SK-N-SH treated with all-trans-retinoic acid at 6 μM for 48 hours (cell line): ENCODE measurements around the gene ARF3.
A peak's percentile ranks its signal among the peaks of the same experiment; 100 is the strongest.

Source experiments
- ATAC-seq: fragments of 200-7000 bp; cut with Tn5 transposase; 3 replicates; pipeline ENCODE4 v1.9.1; 2020; ENCODE audit warnings: mild to moderate bottlenecking, moderate library complexity
- ARNTL ChIP-seq: fragments of 450-650 bp; formaldehyde crosslinking; IDR thresholded peaks from 2 replicates; pipeline ENCODE4 v1.5.0; 2020; ENCODE audit warnings: low read depth, mild to moderate bottlenecking, moderate library complexity, borderline replicate concordance
- BACH2 ChIP-seq: fragments of 250-450 bp; sonication (Bioruptor Pico); IDR thresholded peaks from 2 replicates; pipeline ENCODE4 v1.9.0; 2021; ENCODE audit warnings: mild to moderate bottlenecking, borderline replicate concordance
- CREB5 ChIP-seq: fragments of 250-450 bp; sonication (Bioruptor Pico); IDR thresholded peaks from 2 replicates; pipeline ENCODE4 v1.5.1; 2020; ENCODE audit warnings: low read depth, mild to moderate bottlenecking, moderate library complexity
- CSDC2 ChIP-seq: fragments of 250-450 bp; sonication (Bioruptor Pico); IDR thresholded peaks from 2 replicates; pipeline ENCODE4 v1.5.0; 2020; ENCODE audit warnings: mild to moderate bottlenecking, moderate library complexity
- ESRRG ChIP-seq: fragments of 250-450 bp; sonication (Bioruptor Pico); IDR thresholded peaks from 2 replicates; pipeline ENCODE4 v1.6.1; 2021; ENCODE audit warnings: mild to moderate bottlenecking
- ISL1 ChIP-seq: fragments of 250-450 bp; sonication (Bioruptor Pico); IDR thresholded peaks from 2 replicates; pipeline ENCODE4 v2.1.2; 2022; ENCODE audit warnings: mild to moderate bottlenecking, moderate library complexity
- OSR1 ChIP-seq: fragments of 250-450 bp; sonication (Bioruptor Pico); IDR thresholded peaks from 2 replicates; pipeline ENCODE4 v1.8.0; 2022; ENCODE audit warnings: moderate library complexity, mild to moderate bottlenecking, inconsistent platforms
- POU6F1 ChIP-seq: fragments of 250-450 bp; sonication (Bioruptor Pico); IDR thresholded peaks from 2 replicates; pipeline ENCODE4 v1.8.0; 2021; ENCODE audit warnings: low read depth, mild to moderate bottlenecking, moderate library complexity, borderline replicate concordance
- PPARA ChIP-seq: fragments of 250-450 bp; sonication (Bioruptor Pico); IDR thresholded peaks from 2 replicates; pipeline ENCODE4 v1.5.0; 2020; ENCODE audit warnings: mild to moderate bottlenecking, borderline replicate concordance
- RARB ChIP-seq: fragments of 250-450 bp; sonication (Bioruptor Pico); IDR thresholded peaks from 2 replicates; pipeline ENCODE4 v1.8.0; 2021; ENCODE audit warnings: mild to moderate bottlenecking, moderate library complexity
- SNAI2 ChIP-seq: fragments of 250-450 bp; sonication (Bioruptor Pico); IDR thresholded peaks from 2 replicates; pipeline ENCODE4 v1.5.0; 2020; ENCODE audit warnings: mild to moderate bottlenecking, moderate library complexity
- TCF4 ChIP-seq: fragments of 250-450 bp; sonication (Bioruptor Pico); IDR thresholded peaks from 2 replicates; pipeline ENCODE4 v1.8.0; 2021; ENCODE audit warnings: mild to moderate bottlenecking, moderate library complexity, borderline replicate concordance
- ZC3H10 ChIP-seq: fragments of 250-450 bp; sonication (Bioruptor Pico); IDR thresholded peaks from 2 replicates; pipeline ENCODE4 v1.5.1; 2021; ENCODE audit warnings: mild to moderate bottlenecking, moderate library complexity
- ZFP3 ChIP-seq: fragments of 250-450 bp; sonication (Bioruptor Pico); IDR thresholded peaks from 2 replicates; pipeline ENCODE4 v1.5.0; 2020; ENCODE audit warnings: mild to moderate bottlenecking, moderate library complexity
- ZFP30 ChIP-seq: fragments of 450-650 bp; formaldehyde crosslinking; IDR thresholded peaks from 2 replicates; pipeline ENCODE4 v1.5.0; 2022; ENCODE audit warnings: mild to moderate bottlenecking, moderate library complexity
- ZNF8 ChIP-seq: fragments of 450-650 bp; formaldehyde crosslinking; IDR thresholded peaks from 2 replicates; pipeline ENCODE4 v1.5.0; 2020; ENCODE audit warnings: mild to moderate bottlenecking, moderate library complexity
- TF ChIP-seq, protein P1 (sequence below): fragments of 250-450 bp; sonication (Bioruptor Pico); IDR thresholded peaks from 2 replicates; pipeline ENCODE4 v1.5.0; 2020; ENCODE audit warnings: mild to moderate bottlenecking, moderate library complexity
- TF ChIP-seq, protein P2 (sequence below): fragments of 250-450 bp; sonication (Bioruptor Pico); IDR thresholded peaks from 2 replicates; pipeline ENCODE4 v1.8.0; 2020; ENCODE audit warnings: mild to moderate bottlenecking, moderate library complexity, borderline replicate concordance
- TF ChIP-seq, protein P3 (sequence below): fragments of 250-450 bp; sonication (Bioruptor Pico); IDR thresholded peaks from 2 replicates; pipeline ENCODE4 v1.5.1; 2021; ENCODE audit warnings: mild to moderate bottlenecking, moderate library complexity

ARF3 gene

DNA sequence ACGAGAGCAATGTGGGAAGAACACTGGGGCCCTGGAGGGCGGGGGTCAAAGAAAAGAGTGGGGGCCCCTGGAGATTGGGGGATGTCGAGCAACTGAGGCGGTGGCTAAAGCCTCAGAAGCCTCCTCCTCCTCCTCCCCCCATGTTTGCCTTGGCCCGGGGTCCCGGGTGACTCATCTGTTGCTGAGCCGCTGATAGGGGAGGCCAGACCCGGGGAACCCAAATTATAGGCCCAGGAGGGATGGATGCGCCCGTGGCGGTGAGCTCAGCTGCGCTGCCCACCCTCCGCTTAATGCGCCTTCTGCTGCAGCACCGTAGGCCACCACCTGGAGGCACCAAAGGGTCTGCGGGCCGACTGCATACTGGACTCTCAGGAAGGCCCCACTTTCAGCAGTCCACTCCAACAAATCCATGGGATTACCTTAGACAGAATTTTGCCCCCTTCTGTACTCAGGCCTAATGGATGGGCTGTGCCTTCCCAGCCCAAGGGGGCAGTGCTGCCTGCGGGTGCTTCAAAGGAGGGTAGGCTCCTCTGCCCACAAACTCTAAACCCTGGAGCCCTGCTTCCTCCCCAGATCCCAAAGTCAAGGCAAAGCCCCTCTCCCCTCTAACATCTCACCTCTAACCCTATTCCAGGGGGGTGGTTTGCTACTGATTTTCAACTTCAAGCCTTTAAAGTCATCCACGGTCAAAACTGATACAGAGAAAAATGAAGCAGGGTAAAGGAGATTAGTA lies 16.8 kb upstream of the ARF3 start:
- TF ChIP-seq RARB (CRISPR knock-in tag): no peak
- TF ChIP-seq, protein P1, sequence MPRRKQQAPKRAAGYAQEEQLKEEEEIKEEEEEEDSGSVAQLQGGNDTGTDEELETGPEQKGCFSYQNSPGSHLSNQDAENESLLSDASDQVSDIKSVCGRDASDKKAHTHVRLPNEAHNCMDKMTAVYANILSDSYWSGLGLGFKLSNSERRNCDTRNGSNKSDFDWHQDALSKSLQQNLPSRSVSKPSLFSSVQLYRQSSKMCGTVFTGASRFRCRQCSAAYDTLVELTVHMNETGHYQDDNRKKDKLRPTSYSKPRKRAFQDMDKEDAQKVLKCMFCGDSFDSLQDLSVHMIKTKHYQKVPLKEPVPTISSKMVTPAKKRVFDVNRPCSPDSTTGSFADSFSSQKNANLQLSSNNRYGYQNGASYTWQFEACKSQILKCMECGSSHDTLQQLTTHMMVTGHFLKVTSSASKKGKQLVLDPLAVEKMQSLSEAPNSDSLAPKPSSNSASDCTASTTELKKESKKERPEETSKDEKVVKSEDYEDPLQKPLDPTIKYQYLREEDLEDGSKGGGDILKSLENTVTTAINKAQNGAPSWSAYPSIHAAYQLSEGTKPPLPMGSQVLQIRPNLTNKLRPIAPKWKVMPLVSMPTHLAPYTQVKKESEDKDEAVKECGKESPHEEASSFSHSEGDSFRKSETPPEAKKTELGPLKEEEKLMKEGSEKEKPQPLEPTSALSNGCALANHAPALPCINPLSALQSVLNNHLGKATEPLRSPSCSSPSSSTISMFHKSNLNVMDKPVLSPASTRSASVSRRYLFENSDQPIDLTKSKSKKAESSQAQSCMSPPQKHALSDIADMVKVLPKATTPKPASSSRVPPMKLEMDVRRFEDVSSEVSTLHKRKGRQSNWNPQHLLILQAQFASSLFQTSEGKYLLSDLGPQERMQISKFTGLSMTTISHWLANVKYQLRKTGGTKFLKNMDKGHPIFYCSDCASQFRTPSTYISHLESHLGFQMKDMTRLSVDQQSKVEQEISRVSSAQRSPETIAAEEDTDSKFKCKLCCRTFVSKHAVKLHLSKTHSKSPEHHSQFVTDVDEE: no peak
- no peak for TF ChIP-seq ZFP30 (CRISPR knock-in tag)
- no peak for TF ChIP-seq ARNTL
- no peak for TF ChIP-seq POU6F1
- TF ChIP-seq, protein P2, sequence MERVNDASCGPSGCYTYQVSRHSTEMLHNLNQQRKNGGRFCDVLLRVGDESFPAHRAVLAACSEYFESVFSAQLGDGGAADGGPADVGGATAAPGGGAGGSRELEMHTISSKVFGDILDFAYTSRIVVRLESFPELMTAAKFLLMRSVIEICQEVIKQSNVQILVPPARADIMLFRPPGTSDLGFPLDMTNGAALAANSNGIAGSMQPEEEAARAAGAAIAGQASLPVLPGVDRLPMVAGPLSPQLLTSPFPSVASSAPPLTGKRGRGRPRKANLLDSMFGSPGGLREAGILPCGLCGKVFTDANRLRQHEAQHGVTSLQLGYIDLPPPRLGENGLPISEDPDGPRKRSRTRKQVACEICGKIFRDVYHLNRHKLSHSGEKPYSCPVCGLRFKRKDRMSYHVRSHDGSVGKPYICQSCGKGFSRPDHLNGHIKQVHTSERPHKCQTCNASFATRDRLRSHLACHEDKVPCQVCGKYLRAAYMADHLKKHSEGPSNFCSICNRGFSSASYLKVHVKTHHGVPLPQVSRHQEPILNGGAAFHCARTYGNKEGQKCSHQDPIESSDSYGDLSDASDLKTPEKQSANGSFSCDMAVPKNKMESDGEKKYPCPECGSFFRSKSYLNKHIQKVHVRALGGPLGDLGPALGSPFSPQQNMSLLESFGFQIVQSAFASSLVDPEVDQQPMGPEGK (CRISPR knock-in tag): no peak
- no peak for TF ChIP-seq SNAI2 (CRISPR knock-in tag)
- TF ChIP-seq TCF4 (CRISPR knock-in tag): no peak
- no peak for TF ChIP-seq PPARA (CRISPR knock-in tag)
- no peak for TF ChIP-seq ZC3H10 (CRISPR knock-in tag)
- no peak for TF ChIP-seq BACH2
- no peak for TF ChIP-seq ZFP3
- no peak for TF ChIP-seq ESRRG (CRISPR knock-in tag)
- TF ChIP-seq, protein P3, sequence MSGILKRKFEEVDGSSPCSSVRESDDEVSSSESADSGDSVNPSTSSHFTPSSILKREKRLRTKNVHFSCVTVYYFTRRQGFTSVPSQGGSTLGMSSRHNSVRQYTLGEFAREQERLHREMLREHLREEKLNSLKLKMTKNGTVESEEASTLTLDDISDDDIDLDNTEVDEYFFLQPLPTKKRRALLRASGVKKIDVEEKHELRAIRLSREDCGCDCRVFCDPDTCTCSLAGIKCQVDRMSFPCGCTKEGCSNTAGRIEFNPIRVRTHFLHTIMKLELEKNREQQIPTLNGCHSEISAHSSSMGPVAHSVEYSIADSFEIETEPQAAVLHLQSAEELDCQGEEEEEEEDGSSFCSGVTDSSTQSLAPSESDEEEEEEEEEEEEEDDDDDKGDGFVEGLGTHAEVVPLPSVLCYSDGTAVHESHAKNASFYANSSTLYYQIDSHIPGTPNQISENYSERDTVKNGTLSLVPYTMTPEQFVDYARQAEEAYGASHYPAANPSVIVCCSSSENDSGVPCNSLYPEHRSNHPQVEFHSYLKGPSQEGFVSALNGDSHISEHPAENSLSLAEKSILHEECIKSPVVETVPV: no peak
- no peak for TF ChIP-seq OSR1 (CRISPR knock-in tag)
- TF ChIP-seq ISL1 (CRISPR knock-in tag): no peak
- no peak for TF ChIP-seq CREB5 (CRISPR knock-in tag)
- no peak for TF ChIP-seq CSDC2 (CRISPR knock-in tag)
- peak; percentile 69 for ATAC-seq

- ATAC-seq: no peak
- TF ChIP-seq PPARA (CRISPR knock-in tag) (no peak), ZNF8 (CRISPR knock-in tag) (no peak), ZC3H10 (CRISPR knock-in tag) (no peak), POU6F1 (no peak)
- TF ChIP-seq, protein P2 (CRISPR knock-in tag): no peak
Observed at GRCh38 chr12:48973531-48973930, 16.2 kb upstream of the ARF3 start.
